HEK293 (cell line): Measurements from ENCODE around the gene TRAF3.

Experiments
- CTCF ChIA-PET: fragments of 350-600 bp; formaldehyde crosslinking; extraction: SDS; loops from one replicate; lab custom pipeline; 2021; ENCODE audit warnings: antibody characterized with exemption; lab: Yijun Ruan, JAX
- POLR2A ChIA-PET: fragments of 300-600 bp; formaldehyde crosslinking; extraction: SDS; loops from one replicate; lab custom pipeline; 2020; ENCODE audit warnings: antibody characterized with exemption, inconsistent platforms; lab: Yijun Ruan, JAX
- H3K27ac ChIP-seq: fragments of 200-500 bp; sonication (Bioruptor generic); 2 replicates; pipeline ENCODE4 v1.5.1; 2014; ENCODE audit warnings: low read depth, low read length, control low read depth, inconsistent platforms; ENCODE audit errors: extremely low read depth
- H3K36me3 ChIP-seq, 2 experiments: fragments of 200-500 bp in 1 of 2; sonication (Bioruptor generic) in 1 of 2; 1 replicate in 1 of 2; 2 replicates in 1 of 2; pipeline ENCODE4 v1.5.1; 2014 to 2017; ENCODE audit warnings: inconsistent platforms in 2 of 2, low read length in 2 of 2; ENCODE audit not compliant: control insufficient read depth in 2 of 2, insufficient read depth in 1 of 2
- H3K4me1 ChIP-seq: fragments of 200-500 bp; sonication (Bioruptor generic); 2 replicates; pipeline ENCODE4 v1.5.1; 2014; ENCODE audit warnings: mild to moderate bottlenecking, low read length, inconsistent platforms; ENCODE audit not compliant: control insufficient read depth, insufficient read depth
- H3K4me3 ChIP-seq: 2 replicates; pipeline ENCODE4 v1.5.1; 2011; ENCODE audit warnings: low read depth, mild to moderate bottlenecking, control low read depth, low read length, moderate library complexity
- H3K9me3 ChIP-seq: fragments of 200-500 bp; sonication (Bioruptor generic); 2 replicates; pipeline ENCODE4 v1.5.1; 2014; ENCODE audit warnings: low read depth, low read length, inconsistent platforms; ENCODE audit not compliant: control insufficient read depth, insufficient read depth
- BCL11A ChIP-seq: fragments of 450-650 bp; formaldehyde crosslinking; IDR thresholded peaks from 2 replicates; pipeline ENCODE4 v1.5.1; 2016; ENCODE audit warnings: low read depth, missing biosample characterization, missing genetic modification characterization
- HOXA7 ChIP-seq: sonication (generic); formaldehyde crosslinking; IDR thresholded peaks from 2 replicates; pipeline ENCODE4 v1.8.1; 2022; ENCODE audit warnings: missing genetic modification reagents, borderline replicate concordance
- HOXC10 ChIP-seq: sonication (generic); formaldehyde crosslinking; IDR thresholded peaks from 2 replicates; pipeline ENCODE4 v1.8.1; 2023; ENCODE audit warnings: mild to moderate bottlenecking, missing genetic modification reagents
- SALL2 ChIP-seq: fragments of 450-650 bp; formaldehyde crosslinking; IDR thresholded peaks from 2 replicates; pipeline ENCODE4 v1.5.0; 2017; ENCODE audit warnings: missing biosample characterization, mild to moderate bottlenecking, missing genetic modification characterization, borderline replicate concordance
- SETDB1 ChIP-seq: IDR thresholded peaks from one replicate; pipeline ENCODE4 v1.6.1; 2017; ENCODE audit warnings: mild to moderate bottlenecking, low read length, moderate library complexity, mixed read lengths; ENCODE audit not compliant: insufficient read length
- SP3 ChIP-seq: fragments of 450-650 bp; formaldehyde crosslinking; IDR thresholded peaks from 2 replicates; pipeline ENCODE4 v1.5.1; 2016; ENCODE audit warnings: missing biosample characterization, missing genetic modification characterization
- TCF7L2 ChIP-seq: IDR thresholded peaks from 2 replicates; pipeline ENCODE4 v1.6.1; 2011; ENCODE audit warnings: low read depth, mild to moderate bottlenecking, inconsistent platforms, low read length, moderate library complexity, borderline replicate concordance
- ZBTB8A ChIP-seq: fragments of 450-650 bp; formaldehyde crosslinking; IDR thresholded peaks from 2 replicates; pipeline ENCODE4 v1.5.1; 2016; ENCODE audit warnings: missing biosample characterization, missing genetic modification characterization
- ZFHX2 ChIP-seq: fragments of 450-650 bp; formaldehyde crosslinking; conservative IDR thresholded peaks from 2 replicates; pipeline ENCODE4 v1.5.1; 2016; ENCODE audit warnings: missing biosample characterization, missing genetic modification characterization
- ZFP37 ChIP-seq: fragments of 450-650 bp; formaldehyde crosslinking; IDR thresholded peaks from 2 replicates; pipeline ENCODE4 v1.5.1; 2016; ENCODE audit warnings: missing biosample characterization, missing genetic modification characterization
- ZFP41 ChIP-seq: fragments of 450-650 bp; formaldehyde crosslinking; IDR thresholded peaks from 2 replicates; pipeline ENCODE4 v1.5.1; 2016; ENCODE audit warnings: missing biosample characterization, missing genetic modification characterization, borderline replicate concordance
- ZNF23 ChIP-seq: fragments of 450-650 bp; formaldehyde crosslinking; IDR thresholded peaks from 2 replicates; pipeline ENCODE4 v1.5.1; 2016; ENCODE audit warnings: missing biosample characterization, missing genetic modification characterization, borderline replicate concordance
- ZNF292 ChIP-seq: fragments of 450-650 bp; formaldehyde crosslinking; IDR thresholded peaks from 2 replicates; pipeline ENCODE4 v1.5.1; 2016; ENCODE audit warnings: low read depth, missing biosample characterization, missing genetic modification characterization, borderline replicate concordance
- ZNF335 ChIP-seq: fragments of 450-650 bp; formaldehyde crosslinking; conservative IDR thresholded peaks from 2 replicates; pipeline ENCODE4 v1.5.1; 2016; ENCODE audit warnings: missing biosample characterization, missing genetic modification characterization
- ZNF366 ChIP-seq: fragments of 450-650 bp; formaldehyde crosslinking; conservative IDR thresholded peaks from 2 replicates; pipeline ENCODE4 v1.5.1; 2016; ENCODE audit warnings: missing biosample characterization, missing genetic modification characterization
- ZNF394 ChIP-seq: fragments of 450-650 bp; formaldehyde crosslinking; IDR thresholded peaks from 2 replicates; pipeline ENCODE4 v1.5.1; 2016; ENCODE audit warnings: missing biosample characterization, missing genetic modification characterization, mild to moderate bottlenecking, moderate library complexity, borderline replicate concordance
- ZNF426 ChIP-seq: fragments of 450-650 bp; formaldehyde crosslinking; IDR thresholded peaks from 2 replicates; pipeline ENCODE4 v1.5.1; 2017; ENCODE audit warnings: missing biosample characterization, missing genetic modification characterization, mild to moderate bottlenecking, inconsistent platforms, moderate library complexity
- ZNF501 ChIP-seq: fragments of 450-650 bp; formaldehyde crosslinking; IDR thresholded peaks from 2 replicates; pipeline ENCODE4 v1.5.1; 2016; ENCODE audit warnings: missing biosample characterization, missing genetic modification characterization
- ZNF629 ChIP-seq: fragments of 450-650 bp; formaldehyde crosslinking; IDR thresholded peaks from 2 replicates; pipeline ENCODE4 v1.5.1; 2017; ENCODE audit warnings: missing biosample characterization, missing genetic modification characterization
- ZNF664 ChIP-seq: fragments of 450-650 bp; formaldehyde crosslinking; IDR thresholded peaks from 2 replicates; pipeline ENCODE4 v1.5.1; 2016; ENCODE audit warnings: missing biosample characterization, missing genetic modification characterization
- ZNF768 ChIP-seq: fragments of 450-650 bp; formaldehyde crosslinking; IDR thresholded peaks from 2 replicates; pipeline ENCODE4 v1.5.1; 2018; ENCODE audit warnings: missing biosample characterization, mild to moderate bottlenecking, missing genetic modification characterization
- ZNF776 ChIP-seq: fragments of 450-650 bp; formaldehyde crosslinking; IDR thresholded peaks from 2 replicates; pipeline ENCODE4 v1.5.0; 2017; ENCODE audit warnings: missing biosample characterization, missing genetic modification characterization, borderline replicate concordance
- ZNF785 ChIP-seq: fragments of 450-650 bp; formaldehyde crosslinking; IDR thresholded peaks from 2 replicates; pipeline ENCODE4 v1.5.1; 2016; ENCODE audit warnings: missing biosample characterization, missing genetic modification characterization
- ZNF830 ChIP-seq: fragments of 450-650 bp; IDR thresholded peaks from 2 replicates; pipeline ENCODE4 v1.5.0; 2018; ENCODE audit warnings: missing biosample characterization, missing genetic modification characterization, low read depth, mild to moderate bottlenecking, moderate library complexity
- TF ChIP-seq, protein P1 (sequence below): fragments of 450-650 bp; formaldehyde crosslinking; IDR thresholded peaks from 2 replicates; pipeline ENCODE4 v1.5.1; 2016; ENCODE audit warnings: missing biosample characterization, missing genetic modification characterization
- TF ChIP-seq, protein P2 (sequence below): fragments of 450-650 bp; formaldehyde crosslinking; IDR thresholded peaks from 2 replicates; pipeline ENCODE4 v1.5.1; 2016; ENCODE audit warnings: missing biosample characterization, missing genetic modification characterization
- TF ChIP-seq, protein P3 (sequence below): fragments of 450-650 bp; formaldehyde crosslinking; IDR thresholded peaks from 2 replicates; pipeline ENCODE4 v1.5.1; 2016; ENCODE audit warnings: missing biosample characterization, missing genetic modification characterization

Gene TRAF3

DNA sequence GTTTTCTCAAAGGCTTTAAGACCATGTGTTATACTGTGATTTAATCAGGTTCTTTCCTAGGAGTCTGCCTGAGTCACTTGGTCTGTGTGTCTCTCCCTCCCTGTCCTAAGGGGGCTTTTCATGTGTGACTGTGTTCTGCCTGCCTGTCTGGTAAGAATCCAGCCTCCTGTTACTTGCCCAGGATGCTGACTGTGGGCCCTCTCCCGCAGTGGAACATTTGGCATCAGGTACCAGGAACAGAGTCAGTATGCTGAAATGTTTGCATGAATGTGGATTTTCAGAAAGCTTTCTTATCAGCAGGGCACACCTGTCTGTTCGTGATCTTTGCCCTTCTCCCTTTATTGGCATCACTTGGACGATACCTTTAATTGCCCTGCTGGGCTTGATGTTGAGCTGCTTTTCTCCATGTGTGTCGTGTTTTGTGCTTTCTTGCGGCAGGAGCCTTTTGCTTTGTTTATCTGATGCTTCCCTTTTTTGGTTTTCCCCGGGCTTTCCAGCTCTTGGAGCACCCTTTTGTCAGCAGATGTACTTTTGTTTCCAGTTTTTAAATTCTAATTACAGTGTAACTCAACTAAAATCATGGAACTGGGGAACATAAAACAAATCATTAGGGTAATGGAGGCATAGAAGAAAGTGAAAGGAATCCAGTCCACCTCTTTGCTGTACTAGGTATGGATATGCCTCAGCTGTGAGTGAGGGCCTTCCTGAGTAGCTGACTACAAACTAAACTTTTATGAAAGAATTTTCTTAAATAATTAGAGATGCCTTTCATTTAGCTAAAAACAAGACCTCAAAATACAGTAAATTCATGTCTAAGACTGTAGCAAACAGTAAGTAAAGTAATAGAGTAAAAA is 72.5 kb downstream of the TRAF3 start:
- no peak overlapping the region for H3K4me3 ChIP-seq
- no peaks in the 10 kb centered on the region for H3K4me1 ChIP-seq
- H3K27ac ChIP-seq: no peak overlapping the region
- ChIA-PET CTCF (no interaction called here), POLR2A (no interaction called here)
- H3K9me3 ChIP-seq: no peaks in the 10 kb centered on the region
- TF ChIP-seq, protein P1, sequence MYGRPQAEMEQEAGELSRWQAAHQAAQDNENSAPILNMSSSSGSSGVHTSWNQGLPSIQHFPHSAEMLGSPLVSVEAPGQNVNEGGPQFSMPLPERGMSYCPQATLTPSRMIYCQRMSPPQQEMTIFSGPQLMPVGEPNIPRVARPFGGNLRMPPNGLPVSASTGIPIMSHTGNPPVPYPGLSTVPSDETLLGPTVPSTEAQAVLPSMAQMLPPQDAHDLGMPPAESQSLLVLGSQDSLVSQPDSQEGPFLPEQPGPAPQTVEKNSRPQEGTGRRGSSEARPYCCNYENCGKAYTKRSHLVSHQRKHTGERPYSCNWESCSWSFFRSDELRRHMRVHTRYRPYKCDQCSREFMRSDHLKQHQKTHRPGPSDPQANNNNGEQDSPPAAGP (tag by site-specific recombination): no peak
- TF ChIP-seq ZNF335 (tag by site-specific recombination): peak; percentile 45
- H3K36me3 ChIP-seq: no peaks in the 10 kb centered on the region; a peak in 1 of 3 replicates

DNA sequence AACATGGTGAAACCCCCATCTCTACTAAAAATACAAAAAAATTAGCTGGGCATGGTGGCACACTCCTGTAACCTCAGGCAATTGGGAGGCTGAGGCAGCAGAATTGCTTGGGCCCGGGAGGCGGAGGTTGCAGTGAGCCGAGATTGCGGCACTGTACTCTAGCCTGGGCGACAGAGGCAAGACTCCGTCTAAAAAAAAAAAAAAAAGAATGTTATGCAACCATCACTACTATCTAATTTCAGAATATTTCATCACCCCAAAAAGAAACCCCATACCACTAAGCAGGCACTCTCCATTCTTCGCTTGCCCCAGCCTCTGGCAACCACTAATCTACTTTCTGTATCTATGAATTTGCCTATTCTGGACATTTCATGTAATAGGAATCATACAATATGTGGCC is 76.4 kb downstream of the TRAF3 start:
- no peak overlapping the region for H3K4me3 ChIP-seq
- no peaks in the 10 kb centered on the region for H3K4me1 ChIP-seq
- POLR2A ChIA-PET: no interaction called here
- H3K9me3 ChIP-seq: no peaks in the 10 kb centered on the region
- TF ChIP-seq ZNF768 (tag by site-specific recombination) (no peak), ZNF629 (tag by site-specific recombination) (no peak), ZNF292 (tag by site-specific recombination) (no peak), ZNF23 (tag by site-specific recombination) (no peak), HOXA7 (no peak), HOXC10 (CRISPR knock-in tag) (no peak), ZFP37 (no peak), ZNF664 (tag by site-specific recombination) (no peak), ZNF394 (tag by site-specific recombination) (no peak), ZBTB8A (no peak)
- TF ChIP-seq, protein P2, sequence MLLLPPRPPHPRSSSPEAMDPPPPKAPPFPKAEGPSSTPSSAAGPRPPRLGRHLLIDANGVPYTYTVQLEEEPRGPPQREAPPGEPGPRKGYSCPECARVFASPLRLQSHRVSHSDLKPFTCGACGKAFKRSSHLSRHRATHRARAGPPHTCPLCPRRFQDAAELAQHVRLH: no peak
- H3K27ac ChIP-seq: no peak overlapping the region
- CTCF ChIA-PET: no interaction called here
- H3K36me3 ChIP-seq: no peaks in the 10 kb centered on the region; a peak in 1 of 3 replicates

DNA sequence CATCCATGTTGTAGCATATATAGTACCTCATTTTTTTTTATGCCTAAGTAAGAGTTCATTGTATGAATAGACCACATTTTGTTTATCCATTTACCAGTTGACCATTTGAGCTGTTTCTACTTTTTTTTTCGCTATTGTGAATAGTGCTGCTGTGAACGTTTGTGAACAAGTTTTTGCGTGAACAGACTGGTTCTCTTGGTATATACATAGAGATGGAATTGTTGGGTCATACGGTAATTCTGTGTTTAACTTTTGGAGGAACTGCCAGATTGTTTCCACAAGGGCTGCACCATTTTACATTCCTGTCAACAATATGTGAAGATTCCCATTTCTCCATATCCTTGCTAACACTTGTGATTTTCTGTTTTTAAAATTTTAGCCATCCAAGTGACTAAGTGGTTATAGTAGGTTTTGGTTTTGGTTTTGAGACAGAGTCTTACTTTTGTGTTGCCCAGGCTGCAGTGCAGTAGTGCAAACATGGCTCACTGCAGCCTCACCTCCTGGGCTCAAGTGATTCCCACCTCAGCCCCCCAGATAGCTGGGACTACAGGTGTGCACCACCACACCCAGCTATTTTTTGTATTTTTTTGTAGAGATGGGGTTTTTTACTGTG is 76.9 kb downstream of the TRAF3 start:
- no peak overlapping the region for H3K4me3 ChIP-seq
- no peaks in the 10 kb centered on the region for H3K9me3 ChIP-seq
- H3K4me1 ChIP-seq: no peaks in the 10 kb centered on the region
- H3K27ac ChIP-seq: no peak overlapping the region
- CTCF ChIA-PET: interaction anchor here (0.6 kb wide), 1 partner anchor 109 kb away, joined by 3 read pairs; no protein-coding TSS in a partner anchor
- peaks cover 0 to 2% of the 10 kb centered on the region in 2 experiments; a peak in 2 of 3 replicates for H3K36me3 ChIP-seq
- POLR2A ChIA-PET: no interaction called here
- TF ChIP-seq ZNF776 (no peak), ZNF501 (no peak), ZNF830 (no peak), TCF7L2 (no peak), ZNF426 (tag by site-specific recombination) (no peak), ZNF785 (tag by site-specific recombination) (no peak), BCL11A (no peak), HOXC10 (CRISPR knock-in tag) (no peak), SALL2 (no peak), ZNF366 (tag by site-specific recombination) (no peak), SETDB1 (no peak), SP3 (no peak), ZFHX2 (tag by site-specific recombination) (no peak), ZFP41 (no peak)
- TF ChIP-seq, protein P3, sequence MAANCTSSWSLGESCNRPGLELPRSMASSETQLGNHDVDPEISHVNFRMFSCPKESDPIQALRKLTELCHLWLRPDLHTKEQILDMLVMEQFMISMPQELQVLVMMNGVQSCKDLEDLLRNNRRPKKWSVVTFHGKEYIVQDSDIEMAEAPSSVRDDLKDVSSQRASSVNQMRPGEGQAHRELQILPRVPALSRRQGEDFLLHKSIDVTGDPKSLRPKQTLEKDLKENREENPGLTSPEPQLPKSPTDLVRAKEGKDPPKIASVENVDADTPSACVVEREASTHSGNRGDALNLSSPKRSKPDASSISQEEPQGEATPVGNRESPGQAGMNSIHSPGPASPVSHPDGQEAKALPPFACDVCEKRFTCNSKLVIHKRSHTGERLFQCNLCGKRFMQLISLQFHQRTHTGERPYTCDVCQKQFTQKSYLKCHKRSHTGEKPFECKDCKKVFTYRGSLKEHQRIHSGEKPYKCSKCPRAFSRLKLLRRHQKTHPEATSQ: no peak
- TF ChIP-seq, protein P1 (tag by site-specific recombination): no peak
